ENCODE data around the gene ADPGK. TPM values are rescaled to one million over a fixed set of nuclear protein-coding genes. Genes with fewer than 3 reads are reported as not detected.
"Not testable (repeated sequence)": the region's sequence is repeated elsewhere in the genome, so short reads cannot be mapped to it uniquely, and the experiment has no call there.

The ADPGK gene
- total RNA-seq, 1 experiment from 2014 or later = 100 TPM

DNA sequence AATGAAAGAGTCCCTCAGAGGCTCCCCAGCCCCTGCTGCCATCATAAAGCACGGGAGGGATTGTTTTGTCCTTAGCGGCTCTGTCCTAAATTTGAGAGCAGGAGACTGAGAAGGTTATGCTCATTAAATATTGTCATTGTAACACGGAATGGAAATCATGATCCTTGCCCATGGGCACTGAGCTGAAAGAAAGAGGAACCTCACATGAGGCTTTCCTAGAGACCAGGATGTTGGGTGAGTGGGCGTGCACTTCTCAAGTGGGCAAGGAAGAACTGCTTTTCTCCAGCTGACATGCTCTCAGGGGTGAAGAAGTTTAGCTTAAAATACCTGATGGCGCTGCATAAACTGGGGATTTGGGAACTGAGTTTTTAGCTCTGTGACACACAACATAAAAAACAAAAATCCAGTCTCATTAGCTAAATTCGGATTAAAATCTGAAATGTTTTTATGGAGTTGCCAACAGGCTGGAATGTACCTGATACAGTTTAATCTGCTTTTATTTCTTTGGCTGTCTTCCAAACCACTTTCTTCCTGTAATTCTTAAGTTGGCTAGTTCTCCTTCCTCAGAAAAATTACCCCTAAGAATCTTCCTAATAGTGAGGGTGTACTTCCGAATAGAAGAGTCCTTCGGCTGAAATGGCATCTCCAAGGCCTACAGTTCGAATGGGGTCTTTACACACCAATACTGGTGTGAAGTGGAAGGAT lies 31.7 kb downstream of the ADPGK start:
- no peak for DNase-seq (ENCODE audit: low spot score)

- no peak for DNase-seq (ENCODE audit: low spot score)
These were observed 33.9 kb downstream of the ADPGK start for GRCh38 chr15:72749700-72750099.

- no peak for DNase-seq (ENCODE audit: low spot score)
These were observed 43.3 kb downstream of the ADPGK start for GRCh38 chr15:72740219-72740618.

DNA sequence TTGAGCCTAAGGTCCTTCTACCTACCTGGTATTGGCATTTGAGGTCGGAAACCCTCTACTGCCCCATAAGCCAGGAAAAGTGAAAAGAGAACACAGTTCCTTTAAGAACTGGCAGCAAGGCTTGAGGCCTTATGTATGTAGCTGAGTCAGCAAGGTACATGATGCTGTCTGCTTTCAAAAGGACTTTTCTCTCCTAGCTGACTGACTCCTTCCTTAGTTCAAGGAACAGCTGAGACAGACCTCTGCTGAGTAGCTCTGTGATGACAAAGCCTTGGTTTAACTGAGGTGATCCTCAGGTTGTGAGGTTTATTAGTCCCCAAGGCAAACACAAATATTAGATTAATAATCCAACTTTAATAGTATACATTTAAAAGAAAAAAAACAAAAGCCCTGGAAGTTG lies 45.8 kb downstream of the ADPGK start:
- DNase-seq (ENCODE audit: low spot score) = no peak

GRCh38 chr15:72737061-72737460 lies 46.5 kb downstream of the ADPGK start:
- DNase-seq (ENCODE audit: low spot score) = no peak

DNA sequence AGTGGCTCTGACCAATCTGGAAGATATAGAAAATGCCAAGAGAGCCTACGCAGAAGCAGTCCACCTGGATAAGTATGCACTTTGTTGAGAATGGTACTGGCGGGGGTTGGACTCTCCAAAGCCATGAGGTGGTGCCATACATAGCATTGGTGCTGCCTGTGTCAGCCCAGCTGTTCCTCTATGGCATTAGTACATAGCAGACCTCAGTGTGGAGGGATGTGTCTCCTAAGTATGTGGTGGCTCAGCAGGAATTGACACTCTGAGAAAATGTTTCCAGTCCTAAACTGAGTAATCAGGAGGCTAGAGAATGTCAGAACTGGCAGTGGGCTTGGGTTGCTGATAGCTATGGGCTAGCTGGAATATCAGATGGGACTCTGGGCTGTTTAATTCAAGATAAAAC lies 48.4 kb downstream of the ADPGK start:
- DNase-seq (ENCODE audit: low spot score) = no peak

GRCh38 chr15:72733941-72734738 lies 49.4 kb downstream of the ADPGK start:
- no peak for DNase-seq (ENCODE audit: low spot score)

DNA sequence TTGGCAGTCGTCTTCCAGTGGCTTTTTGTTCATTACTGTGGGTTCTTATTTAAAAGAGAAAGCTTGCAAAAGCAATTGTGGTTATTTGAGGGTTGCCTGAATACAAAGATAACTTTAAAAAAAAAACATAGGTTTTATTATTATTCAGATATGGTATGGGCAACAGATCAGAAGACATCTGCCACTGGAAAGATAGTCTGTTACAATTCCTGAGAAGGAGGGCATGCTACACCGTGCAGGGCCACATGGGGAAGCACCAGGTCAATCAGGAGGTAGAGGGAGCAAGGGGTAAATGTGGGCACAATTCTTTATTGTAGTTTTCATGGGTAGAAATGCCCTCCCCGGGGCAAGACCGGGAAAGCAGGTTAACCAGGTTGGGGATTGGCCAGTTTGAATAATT lies 51.0 kb downstream of the ADPGK start:
- DNase-seq (ENCODE audit: low spot score) = no peak

GRCh38 chr15:72732086-72732485 lies 51.5 kb downstream of the ADPGK start:
- no peak for DNase-seq (ENCODE audit: low spot score)

DNA sequence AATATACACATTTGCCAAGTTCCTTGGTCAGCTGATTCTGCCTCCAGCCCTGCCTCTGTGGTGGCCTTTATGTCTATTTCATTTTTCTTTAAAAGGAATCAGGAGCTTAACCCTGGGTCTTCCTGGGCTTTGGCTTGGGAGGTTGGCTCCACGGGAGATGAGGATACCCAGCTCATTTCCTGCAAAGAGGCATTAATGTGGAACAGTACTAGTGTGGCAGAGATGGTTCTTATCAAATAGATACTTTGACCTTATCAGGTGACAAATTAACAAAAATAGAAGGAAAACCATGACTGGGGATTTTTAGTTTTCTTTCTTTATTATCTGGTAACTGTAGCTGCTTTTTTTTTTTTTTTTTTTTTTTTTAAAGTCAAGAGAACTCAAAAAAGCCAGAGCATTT lies 54.7 kb downstream of the ADPGK start:
- DNase-seq (ENCODE audit: low spot score) = no peak

DNA sequence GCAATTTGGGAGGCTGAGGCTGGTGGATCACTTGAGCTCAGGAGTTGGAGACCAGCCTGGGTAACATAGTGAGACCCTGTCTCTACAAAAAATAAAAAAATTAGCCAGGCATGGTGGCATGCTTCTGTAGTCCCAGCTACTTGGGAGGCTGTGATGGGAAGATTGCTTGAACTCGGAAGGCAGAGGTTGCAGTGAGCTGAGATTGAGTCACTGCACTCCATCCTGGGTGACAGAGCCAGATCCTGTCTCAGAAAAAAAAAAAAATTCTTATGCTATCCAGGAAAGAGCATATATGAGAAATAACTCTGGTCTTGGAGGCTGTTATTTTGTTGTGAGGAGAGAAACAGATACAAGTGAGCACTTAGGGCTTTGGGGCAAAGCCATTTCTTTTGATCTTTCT lies 55.3 kb downstream of the ADPGK start:
- not testable (repeated sequence) for DNase-seq (ENCODE audit: low spot score)

DNA sequence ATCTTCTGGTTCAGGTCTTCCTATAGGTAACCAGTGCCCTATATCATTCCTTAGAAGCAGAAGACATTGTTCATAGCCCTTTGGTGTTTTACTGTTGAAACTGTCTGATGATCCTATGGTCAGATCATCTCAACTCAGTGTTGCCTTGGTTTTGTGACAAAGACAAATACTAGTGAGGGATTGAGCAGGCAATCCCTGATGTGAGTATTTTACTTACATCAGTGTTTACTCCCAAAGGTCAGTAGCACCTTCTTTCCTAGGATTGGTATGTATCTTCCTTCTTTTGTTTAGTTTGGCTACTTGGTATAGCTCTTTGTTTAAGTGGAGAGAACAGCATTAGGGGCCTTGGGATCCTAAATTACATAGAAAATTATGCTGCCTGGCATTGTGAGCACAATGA lies 56.4 kb downstream of the ADPGK start:
- DNase-seq (ENCODE audit: low spot score) = no peak

GRCh38 chr15:72725851-72726250 lies 57.7 kb downstream of the ADPGK start:
- DNase-seq (ENCODE audit: low spot score) = not testable (repeated sequence)

- DNase-seq (ENCODE audit: low spot score) = no peak
These were observed 58.1 kb downstream of the ADPGK start for GRCh38 chr15:72725446-72725845.

- DNase-seq (ENCODE audit: low spot score) = no peak
These were observed 59.5 kb downstream of the ADPGK start for GRCh38 chr15:72724028-72724427.

- DNase-seq (ENCODE audit: low spot score) = peak; percentile 61
These were observed 61.4 kb downstream of the ADPGK start for GRCh38 chr15:72722071-72722696.

DNA sequence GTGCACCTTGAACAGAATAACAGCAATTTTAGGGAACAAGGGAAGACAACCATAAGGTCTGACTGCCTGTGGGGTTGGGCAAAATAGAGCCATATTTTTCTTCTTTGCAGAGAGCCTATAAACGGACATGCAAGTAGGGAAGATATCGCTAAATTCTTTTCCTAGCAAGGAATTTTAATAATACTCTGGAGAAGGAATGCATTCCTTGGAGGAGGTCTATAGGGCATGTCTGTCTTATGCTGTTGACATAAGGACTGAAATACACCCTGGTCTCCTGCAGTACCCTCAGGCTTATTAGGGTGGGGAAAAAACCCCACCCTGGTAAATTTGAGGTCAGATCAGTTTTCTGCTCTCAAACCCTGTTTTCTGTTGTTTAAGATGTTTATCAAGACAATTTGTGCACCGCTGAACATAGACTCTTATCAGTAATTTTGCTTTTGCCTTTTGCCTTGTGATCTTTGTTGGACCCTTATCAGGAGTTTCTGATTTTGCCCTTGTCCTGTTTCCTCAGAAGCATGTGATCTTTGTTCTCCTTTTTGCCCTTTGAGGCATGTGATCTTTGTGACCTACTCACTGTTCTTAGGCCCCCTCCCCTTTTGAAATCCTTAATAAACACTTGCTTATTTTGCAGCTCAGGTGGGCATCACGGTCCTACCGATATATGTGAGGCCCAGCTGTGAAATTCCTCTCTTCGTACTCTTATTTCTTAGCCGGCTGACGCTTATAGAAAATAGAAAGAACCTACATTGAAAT lies 74.8 kb downstream of the ADPGK start:
- DNase-seq (ENCODE audit: low spot score) = not testable (repeated sequence)

- peak; percentile 33 for DNase-seq (ENCODE audit: low spot score)
These were observed 77.3 kb downstream of the ADPGK start for GRCh38 chr15:72706266-72706665.
